SK-N-SH (cell line): ENCODE results near the gene OGDH. TPM values are rescaled to one million over a fixed set of nuclear protein-coding genes. Genes with fewer than 3 reads are reported as not detected.

Experiments
- CTCF ChIA-PET: fragments of 300-600, 350-600 bp; formaldehyde crosslinking; extraction: SDS; loops from one replicate; lab custom pipeline; 2021; lab: Yijun Ruan, JAX
- POLR2A ChIA-PET: fragments of 350-600 bp; sonication (Branson Sonifier 250); formaldehyde crosslinking; extraction: SDS; loops from one replicate; lab custom pipeline; 2020; ENCODE audit warnings: antibody characterized with exemption, inconsistent platforms; lab: Yijun Ruan, JAX
- DNase-seq: peaks from one replicate; pipeline ENCODE4 v3.0.0; 2012
- H2AFZ ChIP-seq: fragments of 200-600 bp; sonication (generic); 2 replicates; pipeline ENCODE4 v1.8.1; 2016; ENCODE audit warnings: antibody characterized with exemption, mild to moderate bottlenecking, low read depth
- H3F3A ChIP-seq: fragments of 200-600 bp; sonication (generic); replicated peaks from 2 replicates; pipeline ENCODE3; 2016; ENCODE audit warnings: antibody characterized with exemption, mild to moderate bottlenecking; ENCODE audit not compliant: insufficient read depth
- H3K27ac ChIP-seq, 2 experiments: fragments of 200-500 bp in 1 of 2; fragments of 200-600 bp in 1 of 2; sonication (Bioruptor generic) in 1 of 2; sonication (generic), shearing (Covaris generic) in 1 of 2; 2 replicates each; pipeline versions ENCODE4 v1.5.1 to v1.6.1; 2014 to 2016; ENCODE audit warnings: low read depth in 2 of 2, inconsistent platforms in 1 of 2, low read length in 1 of 2, mild to moderate bottlenecking in 1 of 2, mixed read lengths in 1 of 2
- H3K27me3 ChIP-seq: fragments of 200-600 bp; sonication (generic), shearing (Covaris generic); 2 replicates; pipeline ENCODE4 v1.6.1; 2016; ENCODE audit warnings: mixed run types; ENCODE audit not compliant: insufficient read depth
- H3K36me3 ChIP-seq, 2 experiments: fragments of 200-500 bp in 1 of 2; fragments of 200-600 bp in 1 of 2; sonication (Bioruptor generic) in 1 of 2; sonication (generic) in 1 of 2; replicated peaks in 1 of 2; 2 replicates each; pipeline versions ENCODE3 to v1.5.1; 2014 to 2016; ENCODE audit warnings: low read length in 1 of 2, mild to moderate bottlenecking in 1 of 2; ENCODE audit not compliant: insufficient read depth in 2 of 2, control insufficient read depth in 1 of 2
- H3K4me1 ChIP-seq, 2 experiments: fragments of 200-500 bp in 1 of 2; fragments of 200-600 bp in 1 of 2; sonication (Bioruptor generic) in 1 of 2; sonication (generic), shearing (Covaris generic) in 1 of 2; 2 replicates each; pipeline versions ENCODE4 v1.5.1 to v1.6.1; 2014 to 2016; ENCODE audit warnings: low read depth in 1 of 2, low read length in 1 of 2, mixed run types in 1 of 2; ENCODE audit not compliant: insufficient read depth in 2 of 2, control insufficient read depth in 1 of 2
- H3K4me2 ChIP-seq: fragments of 200-600 bp; sonication (generic), shearing (Covaris generic); 2 replicates; pipeline ENCODE4 v1.6.1; 2017; ENCODE audit warnings: mixed run types
- H3K4me3 ChIP-seq, 2 experiments: fragments of 200-500 bp in 1 of 2; fragments of 200-600 bp in 1 of 2; sonication (Bioruptor generic) in 1 of 2; sonication (generic), shearing (Covaris generic) in 1 of 2; 2 replicates each; pipeline versions ENCODE4 v1.5.1 to v1.8.1; 2014 to 2016; ENCODE audit warnings: low read depth in 2 of 2, inconsistent platforms in 1 of 2, low read length in 1 of 2, mild to moderate bottlenecking in 1 of 2, mixed read lengths in 1 of 2, moderate library complexity in 1 of 2
- H3K79me2 ChIP-seq: fragments of 200-600 bp; sonication (generic); 2 replicates; pipeline ENCODE4 v1.8.1; 2017; ENCODE audit warnings: mild to moderate bottlenecking; ENCODE audit not compliant: insufficient read depth
- H3K9ac ChIP-seq: fragments of 200-600 bp; sonication (generic); 2 replicates; pipeline ENCODE4 v1.6.1; 2017; ENCODE audit warnings: mixed run types
- H3K9me2 ChIP-seq: fragments of 200-600 bp; sonication (generic); 2 replicates; pipeline ENCODE4 v1.6.1; 2017; ENCODE audit warnings: mixed run types
- H3K9me3 ChIP-seq: fragments of 200-600 bp; sonication (generic); 2 replicates; pipeline ENCODE4 v1.6.1; 2017; ENCODE audit warnings: mixed run types, mild to moderate bottlenecking, moderate library complexity
- H4K20me1 ChIP-seq: fragments of 200-600 bp; sonication (generic); 2 replicates; pipeline ENCODE4 v1.6.1; 2017; ENCODE audit warnings: mild to moderate bottlenecking, mixed run types; ENCODE audit not compliant: insufficient read depth
- CHD2 ChIP-seq: fragments of 150-350 bp; IDR thresholded peaks from 2 replicates; pipeline ENCODE4 v1.6.1; 2018; ENCODE audit warnings: low read length; ENCODE audit not compliant: partially characterized antibody
- EP300 ChIP-seq, 2 experiments: IDR thresholded peaks; 2 replicates each; pipeline versions ENCODE4 v1.4.0 to v1.6.1; 2012; ENCODE audit warnings: borderline replicate concordance in 1 of 2, low read depth in 1 of 2, low read length in 1 of 2
- FOSL2 ChIP-seq: IDR thresholded peaks from 2 replicates; pipeline ENCODE4 v1.4.0; 2012; ENCODE audit warnings: low read depth, mild to moderate bottlenecking, moderate library complexity, borderline replicate concordance
- MXI1 ChIP-seq: IDR thresholded peaks from 2 replicates; pipeline ENCODE4 v1.6.1; 2012; ENCODE audit warnings: mild to moderate bottlenecking, low read depth, low read length, improper control_type of control experiment
- NRF1 ChIP-seq: IDR thresholded peaks from 2 replicates; pipeline ENCODE4 v1.6.1; 2012; ENCODE audit warnings: low read depth, mild to moderate bottlenecking, low read length
- POLR2AphosphoS5 ChIP-seq: IDR thresholded peaks from 2 replicates; pipeline ENCODE4 v1.6.1; 2012; ENCODE audit warnings: low read depth, low read length
- RAD21 ChIP-seq: IDR thresholded peaks from 2 replicates; pipeline ENCODE4 v1.6.1; 2012; ENCODE audit warnings: mild to moderate bottlenecking, low read length
- TEAD4 ChIP-seq: IDR thresholded peaks from 2 replicates; pipeline ENCODE4 v1.4.0; 2012; ENCODE audit warnings: mild to moderate bottlenecking, borderline replicate concordance; ENCODE audit not compliant: insufficient read depth
- WGBS: methylation state at CpG from one replicate; pipeline ENCODE4 v1.1.6; 2017; ENCODE audit warnings: low lambda C conversion rate; 5-methylcytosine and 5-hydroxymethylcytosine counted together
- polyA plus RNA-seq, 3 experiments: library from polyadenylated mRNA; depleted of rRNA; stranded (reverse); fragments of >200 nt; gene quantifications; 2 replicates each; pipeline ENCODE4 v1.2.3, GENCODE V29; 2012
- TF ChIP-seq, protein P1 (sequence below): fragments of 150-350 bp; IDR thresholded peaks from 2 replicates; pipeline ENCODE4 v1.6.1; 2017; ENCODE audit warnings: antibody characterized with exemption, low read length, low read depth, borderline replicate concordance
- TF ChIP-seq, protein P2 (sequence below): IDR thresholded peaks from 2 replicates; pipeline ENCODE4 v1.4.0; 2012; ENCODE audit warnings: low read depth, borderline replicate concordance
- TF ChIP-seq, protein P3 (sequence below): IDR thresholded peaks from 2 replicates; pipeline ENCODE4; 2012
- TF ChIP-seq, protein P4 (sequence below): fragments of 150-350 bp; IDR thresholded peaks from 2 replicates; pipeline ENCODE4 v1.6.1; 2016; ENCODE audit warnings: mild to moderate bottlenecking, low read depth, low read length
- TF ChIP-seq, protein P5 (sequence below): fragments of 200-600 bp; sonication (generic); IDR thresholded peaks from 2 replicates; pipeline ENCODE4 v1.6.1; 2017; ENCODE audit warnings: antibody characterized with exemption, mild to moderate bottlenecking, moderate library complexity
- TF ChIP-seq, protein P6 (sequence below): IDR thresholded peaks from 2 replicates; pipeline ENCODE4 v1.6.1; 2012; ENCODE audit warnings: mild to moderate bottlenecking, low read depth, low read length, moderate library complexity

Gene OGDH
- polyA plus RNA-seq, 1 of the 3 experiments (the other 2 are of a cell fraction), result 69.4 TPM

DNA sequence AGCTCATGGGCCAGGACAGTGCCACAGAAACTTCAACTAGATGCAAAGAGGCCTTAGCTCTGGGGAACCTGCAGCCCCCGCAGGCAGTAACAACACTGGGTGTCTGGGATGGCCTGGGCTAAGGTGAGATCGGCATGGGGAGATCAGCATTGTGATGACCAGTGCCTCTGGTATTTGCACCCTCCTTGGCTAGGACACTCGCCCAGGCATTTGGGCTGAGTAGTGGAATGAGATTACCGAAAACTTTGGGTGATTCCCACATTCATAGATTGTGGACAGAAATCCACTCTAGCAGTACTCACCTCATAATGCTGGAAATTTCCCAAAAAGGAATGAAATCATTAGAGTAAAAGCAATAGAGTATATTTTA is 71.7 kb downstream of the OGDH start:
- Histone ChIP-seq H3K4me1 (peaks cover 0 to 7% of the 10 kb centered on the region in 2 experiments; a peak in 1 of 4 replicates), H3K9me2 (no peaks in the 10 kb centered on the region), H4K20me1 (no peaks in the 10 kb centered on the region), H3K79me2 (no peaks in the 10 kb centered on the region), H3K4me2 (0 out of 2 replicates have a peak overlapping the region, but pooled peaks have one; percentile 2), H2AFZ (no peak overlapping the region), H3K27me3 (no peaks in the 10 kb centered on the region), H3K9me3 (no peaks in the 10 kb centered on the region), H3F3A (no peaks in the 10 kb centered on the region), H3K27ac (peak overlapping the region in 1 of 2 experiments; percentile 12; a peak in 2 of 4 replicates), H3K36me3 (peaks cover 20 to 34% of the 10 kb centered on the region in 2 experiments), H3K9ac (no peak overlapping the region), H3K4me3 (no peak overlapping the region)
- WGBS, result 99% methylated on average over 4 of the region's 4 CpGs
- TF ChIP-seq, protein P1, sequence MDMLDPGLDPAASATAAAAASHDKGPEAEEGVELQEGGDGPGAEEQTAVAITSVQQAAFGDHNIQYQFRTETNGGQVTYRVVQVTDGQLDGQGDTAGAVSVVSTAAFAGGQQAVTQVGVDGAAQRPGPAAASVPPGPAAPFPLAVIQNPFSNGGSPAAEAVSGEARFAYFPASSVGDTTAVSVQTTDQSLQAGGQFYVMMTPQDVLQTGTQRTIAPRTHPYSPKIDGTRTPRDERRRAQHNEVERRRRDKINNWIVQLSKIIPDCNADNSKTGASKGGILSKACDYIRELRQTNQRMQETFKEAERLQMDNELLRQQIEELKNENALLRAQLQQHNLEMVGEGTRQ, result no peak
- TF ChIP-seq CHD2, result no peak
- TF ChIP-seq, protein P2, sequence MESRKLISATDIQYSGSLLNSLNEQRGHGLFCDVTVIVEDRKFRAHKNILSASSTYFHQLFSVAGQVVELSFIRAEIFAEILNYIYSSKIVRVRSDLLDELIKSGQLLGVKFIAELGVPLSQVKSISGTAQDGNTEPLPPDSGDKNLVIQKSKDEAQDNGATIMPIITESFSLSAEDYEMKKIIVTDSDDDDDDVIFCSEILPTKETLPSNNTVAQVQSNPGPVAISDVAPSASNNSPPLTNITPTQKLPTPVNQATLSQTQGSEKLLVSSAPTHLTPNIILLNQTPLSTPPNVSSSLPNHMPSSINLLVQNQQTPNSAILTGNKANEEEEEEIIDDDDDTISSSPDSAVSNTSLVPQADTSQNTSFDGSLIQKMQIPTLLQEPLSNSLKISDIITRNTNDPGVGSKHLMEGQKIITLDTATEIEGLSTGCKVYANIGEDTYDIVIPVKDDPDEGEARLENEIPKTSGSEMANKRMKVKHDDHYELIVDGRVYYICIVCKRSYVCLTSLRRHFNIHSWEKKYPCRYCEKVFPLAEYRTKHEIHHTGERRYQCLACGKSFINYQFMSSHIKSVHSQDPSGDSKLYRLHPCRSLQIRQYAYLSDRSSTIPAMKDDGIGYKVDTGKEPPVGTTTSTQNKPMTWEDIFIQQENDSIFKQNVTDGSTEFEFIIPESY, result no peak
- TF ChIP-seq, protein P3, sequence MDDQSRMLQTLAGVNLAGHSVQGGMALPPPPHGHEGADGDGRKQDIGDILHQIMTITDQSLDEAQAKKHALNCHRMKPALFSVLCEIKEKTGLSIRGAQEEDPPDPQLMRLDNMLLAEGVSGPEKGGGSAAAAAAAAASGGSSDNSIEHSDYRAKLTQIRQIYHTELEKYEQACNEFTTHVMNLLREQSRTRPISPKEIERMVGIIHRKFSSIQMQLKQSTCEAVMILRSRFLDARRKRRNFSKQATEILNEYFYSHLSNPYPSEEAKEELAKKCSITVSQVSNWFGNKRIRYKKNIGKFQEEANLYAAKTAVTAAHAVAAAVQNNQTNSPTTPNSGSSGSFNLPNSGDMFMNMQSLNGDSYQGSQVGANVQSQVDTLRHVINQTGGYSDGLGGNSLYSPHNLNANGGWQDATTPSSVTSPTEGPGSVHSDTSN, result no peak
- no peak for DNase-seq
- ChIA-PET CTCF (no interaction called here), POLR2A (no interaction called here)

DNA sequence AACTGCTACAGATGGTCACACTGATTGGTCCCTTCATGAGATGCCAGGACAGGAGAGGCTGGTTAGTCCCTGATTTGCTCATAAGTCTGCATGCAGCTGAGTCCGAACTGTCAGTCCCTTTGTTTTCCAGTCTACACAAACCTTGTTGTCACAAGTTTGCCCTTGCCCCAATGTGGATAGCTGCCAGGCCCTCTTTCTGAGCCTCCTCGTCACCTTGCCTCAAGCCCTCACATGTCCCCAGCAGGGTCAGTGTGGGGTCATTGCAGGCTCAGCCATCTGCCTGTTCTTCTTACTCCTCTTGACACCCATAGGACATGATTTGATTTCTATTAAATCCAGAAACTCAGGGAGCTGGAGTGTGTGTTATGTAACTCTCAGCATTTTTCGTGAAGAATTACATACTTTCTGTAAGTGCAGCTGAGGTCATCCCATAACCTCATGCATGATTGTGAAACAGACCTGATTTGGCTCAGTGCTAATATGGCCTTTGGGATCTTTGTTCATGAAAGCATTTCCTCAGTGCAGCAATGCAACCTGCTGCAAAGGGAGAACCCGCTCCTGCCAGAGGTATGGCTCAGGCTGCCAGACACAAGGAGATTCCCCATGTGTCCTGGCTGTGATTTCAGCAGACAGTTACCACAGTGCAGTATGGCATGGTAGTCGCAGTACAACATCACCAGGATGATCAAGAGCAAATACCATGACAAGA is 72.2 kb downstream of the OGDH start:
- WGBS, result 79% methylated on average over 5 of the region's 5 CpGs
- TF ChIP-seq EP300 (IDR thresholded peaks at IDR 0.05; ENCODE audit: borderline replicate concordance in 1 of 2, low read depth in 1 of 2, low read length in 1 of 2), result no peak
- TF ChIP-seq, protein P4, sequence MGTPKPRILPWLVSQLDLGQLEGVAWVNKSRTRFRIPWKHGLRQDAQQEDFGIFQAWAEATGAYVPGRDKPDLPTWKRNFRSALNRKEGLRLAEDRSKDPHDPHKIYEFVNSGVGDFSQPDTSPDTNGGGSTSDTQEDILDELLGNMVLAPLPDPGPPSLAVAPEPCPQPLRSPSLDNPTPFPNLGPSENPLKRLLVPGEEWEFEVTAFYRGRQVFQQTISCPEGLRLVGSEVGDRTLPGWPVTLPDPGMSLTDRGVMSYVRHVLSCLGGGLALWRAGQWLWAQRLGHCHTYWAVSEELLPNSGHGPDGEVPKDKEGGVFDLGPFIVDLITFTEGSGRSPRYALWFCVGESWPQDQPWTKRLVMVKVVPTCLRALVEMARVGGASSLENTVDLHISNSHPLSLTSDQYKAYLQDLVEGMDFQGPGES, result no peak
- TF ChIP-seq, protein P5, sequence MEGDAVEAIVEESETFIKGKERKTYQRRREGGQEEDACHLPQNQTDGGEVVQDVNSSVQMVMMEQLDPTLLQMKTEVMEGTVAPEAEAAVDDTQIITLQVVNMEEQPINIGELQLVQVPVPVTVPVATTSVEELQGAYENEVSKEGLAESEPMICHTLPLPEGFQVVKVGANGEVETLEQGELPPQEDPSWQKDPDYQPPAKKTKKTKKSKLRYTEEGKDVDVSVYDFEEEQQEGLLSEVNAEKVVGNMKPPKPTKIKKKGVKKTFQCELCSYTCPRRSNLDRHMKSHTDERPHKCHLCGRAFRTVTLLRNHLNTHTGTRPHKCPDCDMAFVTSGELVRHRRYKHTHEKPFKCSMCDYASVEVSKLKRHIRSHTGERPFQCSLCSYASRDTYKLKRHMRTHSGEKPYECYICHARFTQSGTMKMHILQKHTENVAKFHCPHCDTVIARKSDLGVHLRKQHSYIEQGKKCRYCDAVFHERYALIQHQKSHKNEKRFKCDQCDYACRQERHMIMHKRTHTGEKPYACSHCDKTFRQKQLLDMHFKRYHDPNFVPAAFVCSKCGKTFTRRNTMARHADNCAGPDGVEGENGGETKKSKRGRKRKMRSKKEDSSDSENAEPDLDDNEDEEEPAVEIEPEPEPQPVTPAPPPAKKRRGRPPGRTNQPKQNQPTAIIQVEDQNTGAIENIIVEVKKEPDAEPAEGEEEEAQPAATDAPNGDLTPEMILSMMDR, result no peak
- no peak for TF ChIP-seq FOSL2
- no peak for TF ChIP-seq NRF1
- no peak for TF ChIP-seq POLR2AphosphoS5
- TF ChIP-seq, protein P6, sequence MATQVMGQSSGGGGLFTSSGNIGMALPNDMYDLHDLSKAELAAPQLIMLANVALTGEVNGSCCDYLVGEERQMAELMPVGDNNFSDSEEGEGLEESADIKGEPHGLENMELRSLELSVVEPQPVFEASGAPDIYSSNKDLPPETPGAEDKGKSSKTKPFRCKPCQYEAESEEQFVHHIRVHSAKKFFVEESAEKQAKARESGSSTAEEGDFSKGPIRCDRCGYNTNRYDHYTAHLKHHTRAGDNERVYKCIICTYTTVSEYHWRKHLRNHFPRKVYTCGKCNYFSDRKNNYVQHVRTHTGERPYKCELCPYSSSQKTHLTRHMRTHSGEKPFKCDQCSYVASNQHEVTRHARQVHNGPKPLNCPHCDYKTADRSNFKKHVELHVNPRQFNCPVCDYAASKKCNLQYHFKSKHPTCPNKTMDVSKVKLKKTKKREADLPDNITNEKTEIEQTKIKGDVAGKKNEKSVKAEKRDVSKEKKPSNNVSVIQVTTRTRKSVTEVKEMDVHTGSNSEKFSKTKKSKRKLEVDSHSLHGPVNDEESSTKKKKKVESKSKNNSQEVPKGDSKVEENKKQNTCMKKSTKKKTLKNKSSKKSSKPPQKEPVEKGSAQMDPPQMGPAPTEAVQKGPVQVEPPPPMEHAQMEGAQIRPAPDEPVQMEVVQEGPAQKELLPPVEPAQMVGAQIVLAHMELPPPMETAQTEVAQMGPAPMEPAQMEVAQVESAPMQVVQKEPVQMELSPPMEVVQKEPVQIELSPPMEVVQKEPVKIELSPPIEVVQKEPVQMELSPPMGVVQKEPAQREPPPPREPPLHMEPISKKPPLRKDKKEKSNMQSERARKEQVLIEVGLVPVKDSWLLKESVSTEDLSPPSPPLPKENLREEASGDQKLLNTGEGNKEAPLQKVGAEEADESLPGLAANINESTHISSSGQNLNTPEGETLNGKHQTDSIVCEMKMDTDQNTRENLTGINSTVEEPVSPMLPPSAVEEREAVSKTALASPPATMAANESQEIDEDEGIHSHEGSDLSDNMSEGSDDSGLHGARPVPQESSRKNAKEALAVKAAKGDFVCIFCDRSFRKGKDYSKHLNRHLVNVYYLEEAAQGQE, result no peak
- TF ChIP-seq MXI1, result no peak
- no peak for TF ChIP-seq RAD21
- TF ChIP-seq TEAD4, result no peak

More for the DNA sequence above, 72.2 kb downstream of the OGDH start:
- H3K9me2 ChIP-seq, result no peaks in the 10 kb centered on the region
- peak overlapping the region in 1 of 2 experiments; percentile 12; a peak in 2 of 4 replicates for H3K27ac ChIP-seq
- H3K36me3 ChIP-seq, result peaks cover 18 to 30% of the 10 kb centered on the region in 2 experiments
- no peak overlapping the region for H3K4me3 ChIP-seq
- no peaks in the 10 kb centered on the region for H3F3A ChIP-seq
- no peaks in the 10 kb centered on the region for H3K79me2 ChIP-seq
- DNase-seq, result no peak
- no peaks in the 10 kb centered on the region for H4K20me1 ChIP-seq
- no peaks in the 10 kb centered on the region for H3K27me3 ChIP-seq
- H2AFZ ChIP-seq, result no peak overlapping the region
- ChIA-PET CTCF (no interaction called here), POLR2A (no interaction called here)
- no peak overlapping the region for H3K9ac ChIP-seq
- 0 out of 2 replicates have a peak overlapping the region, but pooled peaks have one; percentile 2 for H3K4me2 ChIP-seq
- peaks cover 0 to 7% of the 10 kb centered on the region in 2 experiments; a peak in 1 of 4 replicates for H3K4me1 ChIP-seq
- no peaks in the 10 kb centered on the region for H3K9me3 ChIP-seq
